Ovary (tissue), 9 donors: ENCODE data around the gene CHN1. TPM values are rescaled to one million over a fixed set of nuclear protein-coding genes. Genes with fewer than 3 reads are reported as not detected.

Source experiments
- DNase-seq, 5 donors: peaks; one replicate each; pipeline ENCODE4 v3.0.0-alpha.2; 2019 to 2020
- H3K27ac ChIP-seq, 2 donors: fragments of 200-600 bp; one replicate each; pipeline versions ENCODE4 v1.5.1 to v1.8.0; 2019 to 2022
- H3K27me3 ChIP-seq: fragments of 200-600 bp; one replicate; pipeline ENCODE4 v1.8.0; 2022
- H3K36me3 ChIP-seq: fragments of 200-600 bp; sonication (generic); one replicate; pipeline ENCODE4 v1.5.1; 2019
- H3K4me1 ChIP-seq: one replicate; pipeline ENCODE4 v1.8.1; 2013; ENCODE audit warnings: mild to moderate bottlenecking, moderate library complexity; ENCODE audit not compliant: insufficient read depth
- H3K4me3 ChIP-seq: fragments of 200-600 bp; sonication (generic); one replicate; pipeline ENCODE4 v1.5.1; 2017
- H3K9me3 ChIP-seq, 2 donors: fragments of 200-600 bp in 1 of 2; sonication (generic) in 1 of 2; one replicate each; pipeline versions ENCODE4 v1.5.1 to v1.8.1; 2013 to 2019; ENCODE audit warnings: mild to moderate bottlenecking in 1 of 2, moderate library complexity in 1 of 2
- EP300 ChIP-seq: sonication (generic); formaldehyde crosslinking; IDR thresholded peaks from one replicate; pipeline ENCODE4 v1.6.1; 2017; ENCODE audit warnings: antibody characterized with exemption
- POLR2A ChIP-seq: fragments of 450-650 bp; IDR thresholded peaks from one replicate; pipeline ENCODE4 v1.6.1; 2017; ENCODE audit warnings: antibody characterized with exemption, mild to moderate bottlenecking, moderate library complexity
- WGBS, 3 donors: extraction: QIAGEN DNeasy Blood & Tissue Kit in 1 of 3; methylation state at CpG; one replicate each; pipeline versions ENCODE4 v1.1.5 to v1.1.7; 2013 to 2017; 5-methylcytosine and 5-hydroxymethylcytosine counted together
- intact Hi-C, 4 donors: fragments of 100-400 bp; cut with DNase I; formaldehyde crosslinking; loops; one replicate each; pipeline versions ENCODE4 v1.11.0 to v1.15.1; 2022 to 2023
- polyA plus RNA-seq, 2 donors: library from polyadenylated mRNA; stranded (reverse); fragments of 200-250 nt in 1 of 2; fragments of 350-450 nt in 1 of 2; fragmentation: Illumina TruSeq in 1 of 2; extraction: RNeasy Lipid Tissue Mini Kit (QIAGEN cat#74804) in 1 of 2; gene quantifications; one replicate each; pipeline ENCODE4 v1.2.3, GENCODE V29; 2013 to 2014
- total RNA-seq, 7 donors: library from RNA; depleted of rRNA in 2 of 7; stranded (reverse); fragments of >200 nt in 2 of 7; fragmentation: NEBNext Ultra II Directional in 3 of 7; extraction: Animal tissue kit (Norgen Biotek cat#: 25700) in 3 of 7; gene quantifications; one replicate each; pipeline versions ENCODE4 v1.1.0 to v1.2.4, GENCODE V29; 2016 to 2023
- TF ChIP-seq, protein P1 (sequence below), 3 donors: fragments of 450-650 bp in 2 of 3; fragments of 200-600 bp in 1 of 3; IDR thresholded peaks; one replicate each; pipeline versions ENCODE4 v1.5.1 to v1.8.0; 2016 to 2022; ENCODE audit warnings: antibody characterized with exemption in 3 of 3, mild to moderate bottlenecking in 1 of 3
- donor health status: DM: no; HTN: no; CAD: no; lungs with moderate emphysema.
- donor health status: DM: no; HTN: no; CAD: no.
- donor health status: Bipolar disorder and iron deficiency.
- donor health status: DM: yes; HTN: yes; CAD: no.
- donor health status: DM: no; HTN: no; CAD: no.
- donor health status: DM: yes; HTN: yes; CAD: no.

Gene CHN1
- total and polyA plus RNA-seq, 9 donors = 6.5 to 18.0 (median 9.4) TPM

DNA sequence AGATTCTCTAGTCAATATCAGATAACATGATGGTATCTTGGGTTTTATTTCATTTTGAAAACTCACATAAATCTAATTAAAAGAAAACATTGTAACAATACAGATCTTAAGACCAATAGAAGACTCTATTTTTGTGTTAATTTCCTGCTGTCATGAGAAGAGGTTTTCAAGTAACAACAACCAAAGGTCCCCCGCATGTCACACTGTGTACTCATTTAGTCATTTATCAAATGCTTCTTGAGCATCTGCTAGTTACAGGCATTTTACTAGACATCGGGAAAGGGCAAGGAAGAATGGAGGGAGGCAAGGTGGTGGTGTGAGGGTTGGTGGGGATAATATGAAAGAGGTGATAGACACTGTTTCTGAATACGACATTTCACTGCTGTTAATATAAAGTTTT, 163.2 kb downstream of the CHN1 start:
- H3K4me3 ChIP-seq = no peak overlapping the region
- intact Hi-C loops = no loop called here
- no peaks in the 10 kb centered on the region for H3K27me3 ChIP-seq

DNA sequence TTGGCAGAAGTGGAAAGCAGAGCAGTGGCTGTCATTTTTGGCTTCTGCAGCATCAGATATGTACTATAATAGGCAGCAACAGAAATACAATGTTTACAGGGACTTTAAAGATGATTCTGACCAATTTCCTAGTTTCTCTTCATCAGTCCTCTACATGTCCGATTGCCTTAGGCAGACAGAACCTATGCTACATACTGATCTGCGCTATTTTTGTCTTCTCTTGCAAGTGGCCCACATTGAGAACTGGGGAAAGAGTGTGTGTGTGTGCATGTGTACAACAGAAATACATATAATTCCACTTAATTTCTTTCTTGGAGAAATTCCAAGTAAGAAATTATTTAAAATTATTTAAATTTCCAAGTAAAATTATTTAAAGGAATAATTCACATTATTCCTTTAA, 163.8 kb downstream of the CHN1 start:
- WGBS, 3 donors = 90 to 95% (median 93%) methylated on average over 2 of the region's 2 CpGs
- intact Hi-C loops = no loop called here

More for the DNA sequence above, 163.2 kb downstream of the CHN1 start:
- H3K4me1 ChIP-seq = no peaks in the 10 kb centered on the region
- H3K36me3 ChIP-seq = no peaks in the 10 kb centered on the region
- DNase-seq = no peak
- 95 to 97% (median 96%) methylated on average over 3 of the region's 3 CpGs for WGBS, 3 donors
- no peaks in the 10 kb centered on the region for H3K9me3 ChIP-seq
- TF ChIP-seq EP300 = no peak
- no peak for TF ChIP-seq POLR2A
- TF ChIP-seq, protein P1, sequence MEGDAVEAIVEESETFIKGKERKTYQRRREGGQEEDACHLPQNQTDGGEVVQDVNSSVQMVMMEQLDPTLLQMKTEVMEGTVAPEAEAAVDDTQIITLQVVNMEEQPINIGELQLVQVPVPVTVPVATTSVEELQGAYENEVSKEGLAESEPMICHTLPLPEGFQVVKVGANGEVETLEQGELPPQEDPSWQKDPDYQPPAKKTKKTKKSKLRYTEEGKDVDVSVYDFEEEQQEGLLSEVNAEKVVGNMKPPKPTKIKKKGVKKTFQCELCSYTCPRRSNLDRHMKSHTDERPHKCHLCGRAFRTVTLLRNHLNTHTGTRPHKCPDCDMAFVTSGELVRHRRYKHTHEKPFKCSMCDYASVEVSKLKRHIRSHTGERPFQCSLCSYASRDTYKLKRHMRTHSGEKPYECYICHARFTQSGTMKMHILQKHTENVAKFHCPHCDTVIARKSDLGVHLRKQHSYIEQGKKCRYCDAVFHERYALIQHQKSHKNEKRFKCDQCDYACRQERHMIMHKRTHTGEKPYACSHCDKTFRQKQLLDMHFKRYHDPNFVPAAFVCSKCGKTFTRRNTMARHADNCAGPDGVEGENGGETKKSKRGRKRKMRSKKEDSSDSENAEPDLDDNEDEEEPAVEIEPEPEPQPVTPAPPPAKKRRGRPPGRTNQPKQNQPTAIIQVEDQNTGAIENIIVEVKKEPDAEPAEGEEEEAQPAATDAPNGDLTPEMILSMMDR (IDR thresholded peaks at IDR 0.05) = no peak
- H3K27ac ChIP-seq = no peak overlapping the region

DNA sequence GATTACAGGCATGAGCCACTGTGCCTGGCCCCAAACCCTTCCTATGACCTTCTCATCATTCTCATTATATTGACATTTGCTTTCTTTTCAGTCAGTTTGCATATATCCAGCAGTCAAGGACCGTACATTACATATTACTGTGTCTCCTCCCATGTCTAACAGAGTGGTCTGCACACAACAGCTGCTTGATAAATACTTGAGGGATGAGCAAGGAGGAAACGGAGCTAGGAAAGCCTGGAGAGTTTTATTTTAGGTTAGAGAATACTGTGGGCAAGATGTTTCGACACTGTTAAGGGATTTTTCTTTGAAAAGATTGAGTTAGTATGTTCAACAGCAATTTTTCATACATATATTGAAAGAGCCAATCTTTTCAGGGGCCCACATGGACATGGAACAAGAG, 164.7 kb downstream of the CHN1 start:
- 49 to 62% (median 54%) methylated on average over 3 of the region's 3 CpGs for WGBS, 3 donors
- Histone ChIP-seq H3K36me3 (no peaks in the 10 kb centered on the region), H3K27me3 (no peaks in the 10 kb centered on the region), H3K27ac (no peak overlapping the region), H3K4me1 (no peaks in the 10 kb centered on the region), H3K9me3 (no peaks in the 10 kb centered on the region), H3K4me3 (no peak overlapping the region)
- intact Hi-C loops = no loop called here
- TF ChIP-seq EP300 (no peak), POLR2A (no peak)
- TF ChIP-seq, protein P1 (IDR thresholded peaks at IDR 0.05) = no peak
- no peak for DNase-seq

More for the DNA sequence above, 163.8 kb downstream of the CHN1 start:
- Histone ChIP-seq H3K27me3 (no peaks in the 10 kb centered on the region), H3K27ac (no peak overlapping the region), H3K4me3 (no peak overlapping the region), H3K36me3 (no peaks in the 10 kb centered on the region), H3K4me1 (no peaks in the 10 kb centered on the region), H3K9me3 (no peaks in the 10 kb centered on the region)
- TF ChIP-seq POLR2A (no peak), EP300 (no peak)
- TF ChIP-seq, protein P1 (IDR thresholded peaks at IDR 0.05) = no peak
- DNase-seq = no peak

DNA sequence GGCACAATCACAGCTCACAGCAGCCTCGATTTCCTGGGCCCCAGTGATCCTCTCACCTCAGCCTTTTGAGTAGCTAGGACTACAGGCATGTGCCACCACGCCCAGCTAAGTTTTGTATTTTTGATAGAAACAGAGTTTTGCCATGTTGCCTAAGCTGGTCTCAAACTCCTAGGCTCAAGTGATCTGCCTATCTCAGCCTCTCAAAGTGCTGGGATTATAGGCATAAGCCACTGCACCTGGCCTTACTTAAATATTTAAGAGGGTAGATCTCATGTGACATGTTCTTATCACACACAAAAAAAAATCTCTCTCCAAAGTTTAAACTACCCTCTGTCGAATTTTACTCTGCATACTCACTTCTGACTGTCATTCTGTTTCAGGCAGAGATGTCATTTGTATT, 165.5 kb downstream of the CHN1 start:
- intact Hi-C loops = no loop called here
- Histone ChIP-seq H3K4me3 (no peak overlapping the region), H3K27ac (no peak overlapping the region), H3K27me3 (no peaks in the 10 kb centered on the region), H3K9me3 (no peaks in the 10 kb centered on the region), H3K36me3 (no peaks in the 10 kb centered on the region), H3K4me1 (no peaks in the 10 kb centered on the region)
- 90 to 93% (median 93%) methylated on average over 3 of the region's 3 CpGs for WGBS, 3 donors
- no peak for DNase-seq
- TF ChIP-seq POLR2A (no peak), EP300 (no peak)
- TF ChIP-seq, protein P1 (IDR thresholded peaks at IDR 0.05) = no peak

DNA sequence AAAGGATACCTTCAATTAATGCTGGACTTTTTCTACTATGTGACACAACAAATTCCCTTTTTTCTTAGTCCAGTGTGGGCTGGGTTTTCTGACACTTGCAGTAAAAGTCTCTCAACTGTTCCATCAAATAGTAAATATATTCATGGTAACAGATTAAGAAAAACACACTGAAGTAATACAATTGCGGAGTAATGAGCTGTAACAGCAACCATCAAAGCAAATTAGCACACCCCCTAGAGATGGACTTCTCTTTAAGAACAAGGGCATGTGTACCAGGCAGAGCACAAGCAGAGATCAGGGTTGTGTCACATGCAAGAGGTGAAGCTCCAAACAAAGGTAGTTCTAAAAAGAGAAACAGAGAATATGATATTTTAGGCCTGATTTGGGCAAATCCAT, 168.2 kb downstream of the CHN1 start:
- 93 to 100% (median 100%) methylated on average over 1 of the region's 1 CpG for WGBS, 3 donors
- no peak overlapping the region for H3K27ac ChIP-seq

More for the DNA sequence above, 168.2 kb downstream of the CHN1 start:
- DNase-seq = no peak
- intact Hi-C loops = no loop called here
- Histone ChIP-seq H3K9me3 (no peaks in the 10 kb centered on the region), H3K27me3 (no peaks in the 10 kb centered on the region), H3K36me3 (no peaks in the 10 kb centered on the region), H3K4me3 (no peak overlapping the region), H3K4me1 (no peaks in the 10 kb centered on the region)
- TF ChIP-seq, protein P1 (IDR thresholded peaks at IDR 0.05) = no peak
- TF ChIP-seq POLR2A (no peak), EP300 (no peak)
